ENCODE data around the gene IL13RA1.

The IL13RA1 gene

GRCh38 chrX:118726887-118727685, at the start of gene IL13RA1:
Gene IL13RA1 (plus strand): TSS chrX:118727606. CDS start chrX:118727639, 33 bp downstream.
- H3K4me3 ChIP-seq (ENCODE audit: low read depth, low read length) = peak within 1 kb of the TSS; percentile 69
- no peak for TF ChIP-seq CTCF (conservative IDR thresholded peaks at IDR 0.05; ENCODE audit: low read depth, low read length)
- peak; percentile 90 for DNase-seq (ENCODE audit: low read depth)

GRCh38 chrX:118679290-118679689, 48.1 kb upstream of the IL13RA1 start:
- no peak overlapping the region for H3K4me3 ChIP-seq (ENCODE audit: low read depth, low read length)
- DNase-seq (ENCODE audit: low read depth) = no peak
- TF ChIP-seq CTCF (conservative IDR thresholded peaks at IDR 0.05; ENCODE audit: low read depth, low read length) = peak; percentile 32

GRCh38 chrX:118682258-118683014, 45.0 kb upstream of the IL13RA1 start:
- no peak for DNase-seq (ENCODE audit: low read depth)
- no peak overlapping the region for H3K4me3 ChIP-seq (ENCODE audit: low read depth, low read length)
- TF ChIP-seq CTCF (conservative IDR thresholded peaks at IDR 0.05; ENCODE audit: low read depth, low read length) = no peak

- H3K4me3 ChIP-seq (ENCODE audit: low read depth, low read length) = no peak overlapping the region
- no peak for DNase-seq (ENCODE audit: low read depth)
- TF ChIP-seq CTCF (conservative IDR thresholded peaks at IDR 0.05; ENCODE audit: low read depth, low read length) = no peak
Observed at GRCh38 chrX:118685393-118685792, 42.0 kb upstream of the IL13RA1 start.

GRCh38 chrX:118688935-118689334, 38.5 kb upstream of the IL13RA1 start:
- no peak for DNase-seq (ENCODE audit: low read depth)
- H3K4me3 ChIP-seq (ENCODE audit: low read depth, low read length) = no peak overlapping the region
- no peak for TF ChIP-seq CTCF (conservative IDR thresholded peaks at IDR 0.05; ENCODE audit: low read depth, low read length)

GRCh38 chrX:118693843-118694242, 33.6 kb upstream of the IL13RA1 start:
- H3K4me3 ChIP-seq (ENCODE audit: low read depth, low read length) = no peak overlapping the region
- no peak for DNase-seq (ENCODE audit: low read depth)
- no peak for TF ChIP-seq CTCF (conservative IDR thresholded peaks at IDR 0.05; ENCODE audit: low read depth, low read length)
